Activated CD4-positive, CD25-positive, alpha-beta regulatory T cell (primary cell): ENCODE data around the gene RFX5.

Experiments
- DNase-seq, 4 experiments: peaks; one replicate each; lab custom pipeline; 2025; lab: John Stamatoyannopoulos, UW

RFX5 gene

GRCh38 chr1:151325231-151325630 lies 21.8 kb downstream of the RFX5 start:
- DNase-seq = no peak

GRCh38 chr1:151324390-151324930 lies 22.6 kb downstream of the RFX5 start:
- DNase-seq = no peak

GRCh38 chr1:151318975-151319374 lies 28.1 kb downstream of the RFX5 start:
- DNase-seq = no peak

- DNase-seq = no peak
Measured at GRCh38 chr1:151315565-151316235, 31.4 kb downstream of the RFX5 start.

GRCh38 chr1:151314137-151314875 lies 32.7 kb downstream of the RFX5 start:
- no peak for DNase-seq

- no peak for DNase-seq
Measured at GRCh38 chr1:151313501-151313900, 33.6 kb downstream of the RFX5 start.

GRCh38 chr1:151312826-151313225 lies 34.2 kb downstream of the RFX5 start:
- no peak for DNase-seq

- DNase-seq = no peak
Measured at GRCh38 chr1:151312411-151312810, 34.6 kb downstream of the RFX5 start.

GRCh38 chr1:151311589-151312331 lies 35.3 kb downstream of the RFX5 start:
- DNase-seq = peak; percentile 23 to 66 (median 34)

- no peak for DNase-seq
Measured at GRCh38 chr1:151311011-151311410, 36.0 kb downstream of the RFX5 start.

GRCh38 chr1:151309811-151310323 lies 37.2 kb downstream of the RFX5 start:
- no peak for DNase-seq

- DNase-seq = no peak
Measured at GRCh38 chr1:151294742-151295462, 52.1 kb downstream of the RFX5 start.

- DNase-seq = no peak
Measured at GRCh38 chr1:151293093-151293492, 54.0 kb downstream of the RFX5 start.

- DNase-seq = no peak
Measured at GRCh38 chr1:151292207-151293030, 54.6 kb downstream of the RFX5 start.

GRCh38 chr1:151290709-151291303 lies 56.2 kb downstream of the RFX5 start:
- DNase-seq = no peak
